ENCODE measurements around the gene ADD1.

DNA sequence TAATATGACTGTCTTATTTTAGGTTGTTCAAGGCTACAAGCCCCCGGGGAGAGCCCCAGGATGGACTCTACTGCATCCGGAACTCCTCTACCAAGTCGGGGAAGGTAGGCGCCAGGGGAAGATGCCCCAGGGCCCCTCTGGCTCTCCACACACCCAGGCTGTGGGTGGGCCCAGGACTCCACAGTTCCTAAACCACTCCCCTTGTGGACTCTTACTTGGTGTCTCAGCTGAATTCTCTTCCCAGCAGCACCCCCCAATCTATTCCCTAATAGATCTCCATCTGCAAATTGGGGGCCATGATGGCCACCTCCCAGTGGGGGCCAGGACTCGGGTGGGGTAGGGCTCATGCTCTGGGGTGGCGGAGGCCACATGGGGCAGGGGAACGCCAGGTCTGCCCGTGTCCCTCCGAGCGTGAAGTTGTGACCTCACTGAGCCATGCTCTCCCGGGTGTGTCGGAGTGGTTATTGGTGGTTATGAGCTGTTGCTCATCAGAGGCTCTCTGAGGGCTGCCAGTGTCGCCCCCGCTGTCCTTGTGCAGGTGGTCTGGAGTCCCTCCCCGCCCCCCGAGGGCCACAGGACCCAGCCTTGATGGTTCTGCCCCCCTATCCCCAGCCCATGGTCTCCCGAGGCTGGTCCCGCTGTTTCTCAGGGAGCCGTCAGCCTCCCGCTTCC, 11.2 kb upstream of the ADD1 start:
- TF ChIP-seq POLR2AphosphoS5 (IDR thresholded peaks at IDR 0.05), result no peak
- TF ChIP-seq, protein P1, sequence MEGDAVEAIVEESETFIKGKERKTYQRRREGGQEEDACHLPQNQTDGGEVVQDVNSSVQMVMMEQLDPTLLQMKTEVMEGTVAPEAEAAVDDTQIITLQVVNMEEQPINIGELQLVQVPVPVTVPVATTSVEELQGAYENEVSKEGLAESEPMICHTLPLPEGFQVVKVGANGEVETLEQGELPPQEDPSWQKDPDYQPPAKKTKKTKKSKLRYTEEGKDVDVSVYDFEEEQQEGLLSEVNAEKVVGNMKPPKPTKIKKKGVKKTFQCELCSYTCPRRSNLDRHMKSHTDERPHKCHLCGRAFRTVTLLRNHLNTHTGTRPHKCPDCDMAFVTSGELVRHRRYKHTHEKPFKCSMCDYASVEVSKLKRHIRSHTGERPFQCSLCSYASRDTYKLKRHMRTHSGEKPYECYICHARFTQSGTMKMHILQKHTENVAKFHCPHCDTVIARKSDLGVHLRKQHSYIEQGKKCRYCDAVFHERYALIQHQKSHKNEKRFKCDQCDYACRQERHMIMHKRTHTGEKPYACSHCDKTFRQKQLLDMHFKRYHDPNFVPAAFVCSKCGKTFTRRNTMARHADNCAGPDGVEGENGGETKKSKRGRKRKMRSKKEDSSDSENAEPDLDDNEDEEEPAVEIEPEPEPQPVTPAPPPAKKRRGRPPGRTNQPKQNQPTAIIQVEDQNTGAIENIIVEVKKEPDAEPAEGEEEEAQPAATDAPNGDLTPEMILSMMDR (IDR thresholded peaks at IDR 0.05), result no peak

Data from suprapubic skin (tissue), 3 donors.